Left renal pelvis (tissue), 4 donors: ENCODE measurements around the gene MAP4K4. TPM values are rescaled to one million over a fixed set of nuclear protein-coding genes. Genes with fewer than 3 reads are reported as not detected.
A peak's percentile ranks its signal among the peaks of the same experiment; 100 is the strongest.

Experiments
- DNase-seq, 4 donors: peaks; one replicate each; pipeline ENCODE4 v3.0.0-alpha.2; 2013; ENCODE audit warnings: low read depth in 4 of 4, low spot score in 3 of 4
- polyA plus RNA-seq, 4 donors: library from polyadenylated mRNA; unstranded; fragments of 120-200 nt; gene quantifications; one replicate each; pipeline ENCODE4 v1.2.1, GENCODE V29; 2013; ENCODE audit not compliant: insufficient read length in 4 of 4

The MAP4K4 gene
- polyA plus RNA-seq, 4 donors: 73.6 to 94.1 (median 79.8) TPM

DNA sequence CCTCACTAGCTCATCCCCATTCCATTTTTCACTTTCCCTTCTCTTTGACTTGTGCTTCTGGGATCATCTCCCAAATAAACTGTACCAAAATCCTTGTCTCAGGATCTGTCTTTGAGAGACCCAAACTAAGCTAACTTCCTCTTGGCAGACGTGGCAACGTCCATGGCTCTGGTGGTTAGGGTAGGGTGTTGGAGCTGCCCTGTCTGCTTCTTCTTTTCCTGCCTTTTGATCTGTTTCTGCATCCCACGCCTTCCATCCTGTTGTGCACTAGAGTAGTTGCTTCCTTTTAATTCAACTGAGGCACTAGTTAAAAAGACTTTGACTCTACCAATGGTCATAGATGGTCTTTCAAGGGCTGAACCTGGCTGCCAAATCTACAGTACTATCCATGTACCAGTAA is 5.5 kb upstream of the MAP4K4 start:
- DNase-seq: no peak

DNA sequence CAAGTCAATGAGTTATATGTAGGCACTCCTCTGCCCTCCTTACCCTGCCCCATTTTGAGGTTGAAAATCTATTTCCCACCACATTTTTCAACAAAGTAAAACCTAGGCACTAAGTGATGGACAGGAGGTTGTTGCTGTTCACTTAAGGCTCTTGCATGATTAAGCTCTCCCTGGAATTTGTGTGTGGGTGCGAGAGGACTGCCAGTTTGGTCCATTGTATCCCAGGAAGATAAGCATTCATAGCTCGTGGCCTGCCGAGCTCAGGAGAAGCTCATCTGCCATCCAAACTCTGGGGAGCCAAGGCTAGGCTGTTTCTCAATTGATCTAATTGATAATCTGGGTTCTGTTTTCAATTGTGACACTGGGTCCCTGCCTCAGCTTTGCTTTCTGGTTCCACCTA is 4.7 kb upstream of the MAP4K4 start:
- no peak for DNase-seq

DNA sequence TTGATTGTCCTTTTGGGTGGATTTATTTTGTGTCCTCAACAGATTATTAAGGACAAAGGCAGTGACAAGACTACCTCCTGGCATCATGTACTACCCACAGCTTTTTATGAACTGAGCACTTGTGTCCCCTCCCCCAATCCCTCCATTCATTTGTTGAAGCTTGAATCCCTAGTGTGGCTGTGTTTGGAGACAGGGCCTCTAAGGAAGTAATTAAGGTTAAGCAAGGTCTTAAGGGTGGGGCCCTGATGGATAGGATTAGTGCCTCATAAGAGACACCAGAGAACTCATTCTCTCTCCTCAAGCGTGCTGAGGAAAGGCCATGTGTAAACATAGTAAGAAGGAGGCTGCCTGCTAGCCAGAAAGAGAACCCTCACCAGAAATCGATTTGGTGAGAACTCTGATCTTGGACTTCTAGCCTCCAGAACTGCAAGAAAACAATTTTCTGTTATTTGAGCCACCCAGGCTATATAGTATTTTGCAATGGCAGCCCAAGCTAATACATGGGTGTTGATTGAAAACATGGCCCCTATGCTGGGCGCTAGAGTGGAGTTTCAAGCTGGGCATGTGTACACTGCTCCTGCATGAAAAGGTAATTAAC is 3.4 kb upstream of the MAP4K4 start:
- no peak for DNase-seq

DNA sequence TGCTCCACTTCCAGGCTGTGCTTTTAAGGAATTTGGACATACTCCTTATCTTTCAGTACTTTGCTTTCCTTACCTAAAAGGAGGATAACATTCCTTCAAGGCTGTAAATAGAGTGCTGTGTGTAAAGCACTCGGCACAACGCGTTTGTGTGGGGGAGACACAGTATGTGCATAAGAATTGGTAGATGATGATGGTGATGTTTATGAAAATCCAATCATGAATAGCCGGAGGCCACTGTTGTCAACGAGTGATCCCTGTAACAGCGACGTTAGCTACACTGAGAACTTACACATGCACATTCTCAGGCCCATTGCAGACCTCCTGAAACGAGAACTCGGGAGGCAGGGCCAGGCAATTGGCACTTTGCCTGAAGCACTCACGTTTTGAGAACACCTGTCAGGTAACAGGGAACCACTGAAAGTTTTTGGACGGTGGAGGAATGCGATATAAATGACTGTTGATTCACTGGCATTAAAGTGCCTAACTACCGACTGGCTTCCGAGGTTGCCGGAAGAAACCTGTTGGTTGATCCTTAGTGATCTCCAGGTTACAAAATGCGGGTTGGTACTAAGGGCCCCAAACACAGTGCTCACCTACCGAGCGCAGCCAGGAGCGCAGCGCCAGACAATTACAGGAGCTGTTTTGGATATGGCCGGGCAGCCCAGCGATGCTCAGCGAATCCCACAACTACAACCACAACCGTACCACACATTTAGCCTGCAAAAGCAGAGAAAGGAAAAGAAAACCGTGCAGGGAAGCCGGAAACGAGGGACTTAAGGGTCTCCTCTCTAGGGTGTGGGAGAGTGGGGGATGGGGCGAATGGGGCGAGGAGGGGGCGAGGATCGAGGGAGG is 1.0 kb upstream of the MAP4K4 start:
- no peak for DNase-seq

DNA sequence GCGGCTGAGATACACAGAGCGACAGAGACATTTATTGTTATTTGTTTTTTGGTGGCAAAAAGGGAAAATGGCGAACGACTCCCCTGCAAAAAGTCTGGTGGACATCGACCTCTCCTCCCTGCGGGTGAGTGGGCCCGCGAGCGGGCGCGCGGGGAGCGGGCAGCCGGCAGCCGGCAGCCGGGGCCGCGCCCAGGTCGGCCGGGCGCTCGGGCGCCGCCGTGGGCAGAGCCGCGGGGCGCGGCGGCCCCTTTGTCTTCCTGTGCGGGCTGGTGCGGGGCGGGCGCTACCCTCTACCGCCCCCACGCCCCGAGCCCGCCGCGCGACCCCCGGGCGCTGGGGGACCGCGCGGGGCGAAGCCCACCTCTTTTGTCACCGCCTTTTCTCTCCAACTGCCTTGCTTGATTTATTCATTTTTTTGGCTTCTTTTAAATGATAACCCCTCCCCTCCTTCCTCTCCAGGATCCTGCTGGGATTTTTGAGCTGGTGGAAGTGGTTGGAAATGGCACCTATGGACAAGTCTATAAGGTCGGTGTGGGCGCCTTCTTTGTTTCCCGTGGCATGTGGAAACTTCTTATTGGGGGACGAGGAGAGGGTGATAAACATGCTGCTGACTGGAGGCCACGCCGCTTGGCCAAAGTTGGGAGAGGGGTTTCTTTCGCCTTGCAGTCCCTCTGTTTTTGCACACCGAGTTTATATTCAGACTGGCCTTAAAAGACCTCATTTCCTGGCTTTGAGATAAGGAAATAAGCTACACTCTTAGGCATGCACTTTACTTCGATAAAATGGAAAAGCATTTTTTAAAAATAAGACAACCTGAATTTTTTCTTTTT is 722 bp downstream of the MAP4K4 start:
- DNase-seq: peak in 1 of 4 donors; percentile 24

DNA sequence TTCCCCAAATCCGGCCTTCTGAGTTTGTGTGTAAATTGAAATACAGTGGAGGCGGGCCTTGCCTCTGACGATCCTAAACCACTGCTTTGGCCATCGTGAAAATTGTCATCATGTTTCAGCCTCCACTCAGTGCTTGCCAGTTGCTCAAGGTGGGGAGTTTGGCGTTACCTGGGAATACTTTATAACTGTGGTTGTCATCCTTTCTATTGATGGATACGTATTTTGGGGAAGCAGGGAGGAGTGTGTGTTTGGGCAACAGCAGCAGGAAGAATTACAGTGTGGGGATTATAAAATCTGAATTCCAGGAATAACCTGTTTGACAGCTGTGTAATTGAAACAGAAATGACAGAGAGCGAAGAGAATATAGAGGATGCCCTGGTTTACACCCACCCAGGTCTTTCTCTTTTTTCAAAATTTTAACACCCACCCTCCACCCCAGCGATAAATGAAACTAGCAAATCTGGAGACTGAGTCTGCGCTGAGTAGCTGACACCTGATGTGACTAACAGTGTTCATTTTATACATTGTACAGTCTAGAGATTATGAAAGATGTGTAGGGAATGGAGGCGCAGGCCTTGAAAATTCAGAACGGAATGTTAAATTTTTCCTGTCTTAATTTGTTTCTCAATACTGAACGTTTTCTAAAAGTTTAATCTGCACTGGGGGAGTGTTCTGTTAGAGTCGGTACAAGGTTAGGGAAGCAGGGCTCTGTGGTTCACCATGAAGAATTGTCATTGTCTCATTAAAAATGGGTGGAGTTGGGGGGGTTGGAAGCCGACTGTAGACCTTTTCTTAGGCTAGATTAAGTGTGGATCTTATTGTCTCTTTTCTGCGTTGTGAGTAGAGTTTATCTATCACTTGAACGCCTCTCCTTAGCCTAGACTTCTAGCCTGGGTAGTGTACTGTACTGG is 1.6 kb downstream of the MAP4K4 start:
- no peak for DNase-seq

DNA sequence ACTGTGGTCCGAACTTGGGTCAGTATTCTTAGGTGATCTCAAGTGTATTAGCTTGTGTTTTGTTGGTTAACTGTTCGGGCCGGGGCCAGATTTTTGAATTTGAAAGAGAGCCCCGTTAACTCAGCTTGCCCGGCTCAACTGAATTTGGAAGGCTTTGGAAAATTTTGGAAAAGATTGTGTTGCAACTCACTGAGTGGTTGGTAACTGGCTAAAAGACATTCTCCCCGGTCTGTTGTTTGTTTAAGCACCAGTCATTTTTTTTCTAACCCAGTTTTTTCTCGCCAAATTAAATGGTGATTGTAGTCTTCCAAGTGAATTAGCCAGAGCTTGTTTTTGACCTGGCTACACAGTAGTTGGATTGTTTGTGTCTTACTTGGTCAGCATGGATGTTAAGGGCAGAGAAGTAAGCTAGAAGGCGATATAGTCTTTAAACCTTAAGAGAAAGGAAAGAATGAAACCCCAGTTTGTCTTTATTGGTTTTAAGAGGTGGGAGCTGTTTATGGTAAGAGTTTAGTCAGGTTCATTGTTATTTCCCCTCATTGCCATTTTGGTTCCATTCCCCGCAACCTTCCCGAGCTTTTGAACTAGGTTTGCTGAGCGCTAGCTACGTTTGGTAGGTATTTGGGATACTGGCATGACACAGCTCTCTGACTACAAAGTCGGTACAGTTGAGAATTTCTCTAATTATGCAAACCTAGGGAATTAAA is 2.4 kb downstream of the MAP4K4 start:
- DNase-seq: no peak

DNA sequence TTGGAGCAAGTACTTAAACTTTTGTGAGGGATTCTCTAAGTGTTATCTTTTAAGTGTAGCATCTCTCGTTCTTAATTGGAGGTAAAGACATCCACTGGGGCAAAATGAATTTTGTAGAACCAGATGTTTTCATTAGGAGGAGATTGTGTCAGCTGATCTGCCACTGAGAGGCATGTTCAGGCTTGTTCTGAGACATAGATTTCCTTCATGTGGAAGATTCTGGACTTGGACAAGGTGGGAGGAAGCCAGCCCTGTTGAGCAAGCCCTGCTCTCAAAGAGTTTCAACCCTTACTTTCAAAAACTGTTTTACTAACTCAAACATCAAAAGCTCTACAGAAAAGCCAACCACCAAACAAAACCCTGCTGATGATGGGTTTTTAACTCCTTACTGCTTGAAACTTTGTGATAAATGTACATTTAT is 6.5 kb downstream of the MAP4K4 start:
- DNase-seq: no peak

DNA sequence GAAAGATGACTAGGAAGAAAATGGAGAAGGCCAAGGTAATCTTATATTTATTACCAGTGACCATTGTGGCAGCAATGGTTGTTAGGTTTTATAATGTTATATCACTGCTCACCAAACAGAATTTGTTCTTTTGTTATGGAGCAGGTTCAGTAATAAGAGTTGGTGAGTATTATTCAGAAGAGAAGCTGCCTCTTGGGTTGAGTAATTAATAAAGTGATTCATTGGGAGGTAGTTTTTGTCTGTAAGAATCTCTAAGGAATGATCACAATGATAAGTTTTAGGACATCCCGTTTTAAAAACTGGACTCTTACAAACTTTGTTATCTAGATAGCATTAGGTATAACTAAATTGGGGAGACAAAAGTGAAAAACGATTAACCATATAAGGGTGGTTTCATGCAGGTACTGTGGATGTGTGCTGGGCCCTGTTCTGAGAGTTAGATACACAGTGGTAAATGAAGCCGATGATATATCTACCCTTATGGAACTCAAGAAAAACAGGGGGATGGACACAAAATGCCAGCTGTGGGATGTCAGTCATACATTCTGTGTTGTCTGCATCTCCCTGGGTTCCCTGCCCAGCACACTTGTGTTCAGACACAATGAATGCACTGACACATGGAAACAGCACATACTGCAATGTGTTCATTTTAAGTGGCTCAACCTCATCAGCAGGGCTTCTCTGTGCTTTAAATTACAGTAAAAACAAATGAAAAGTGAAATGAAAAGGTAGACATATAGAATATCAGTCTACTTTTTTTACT is 7.5 kb downstream of the MAP4K4 start:
- no peak for DNase-seq

DNA sequence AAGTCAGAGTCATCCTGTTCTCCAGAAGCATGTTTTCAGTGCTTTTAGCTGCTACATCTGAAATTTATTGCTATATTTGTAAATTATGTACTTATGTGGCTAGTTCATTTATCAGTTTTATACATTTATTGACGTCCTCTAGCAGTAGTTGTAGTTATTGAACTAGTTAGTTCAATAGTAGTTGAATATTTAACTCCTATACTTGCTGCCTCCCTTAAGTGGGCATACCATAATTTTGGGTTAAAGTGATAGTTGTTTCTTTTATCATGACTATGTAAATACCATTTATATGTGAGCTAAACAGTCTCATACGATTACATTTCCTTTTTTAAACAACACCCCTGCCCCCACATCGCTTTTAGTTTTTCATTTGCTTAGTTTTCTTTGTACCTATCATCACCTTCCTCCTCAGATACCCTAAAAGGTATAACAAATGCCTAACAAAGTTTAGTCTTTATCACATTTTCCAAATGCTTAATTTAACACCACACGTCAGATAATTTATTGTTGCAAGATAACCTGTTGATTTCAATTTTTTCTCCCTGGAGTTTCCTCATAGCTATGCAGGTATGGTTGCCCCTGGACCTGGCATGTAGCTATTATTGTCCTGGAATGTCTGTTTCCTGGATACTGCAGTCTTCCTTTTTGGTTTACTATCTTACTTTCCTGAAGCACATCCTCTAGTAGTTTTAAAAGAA is 8.8 kb downstream of the MAP4K4 start:
- DNase-seq: no peak

DNA sequence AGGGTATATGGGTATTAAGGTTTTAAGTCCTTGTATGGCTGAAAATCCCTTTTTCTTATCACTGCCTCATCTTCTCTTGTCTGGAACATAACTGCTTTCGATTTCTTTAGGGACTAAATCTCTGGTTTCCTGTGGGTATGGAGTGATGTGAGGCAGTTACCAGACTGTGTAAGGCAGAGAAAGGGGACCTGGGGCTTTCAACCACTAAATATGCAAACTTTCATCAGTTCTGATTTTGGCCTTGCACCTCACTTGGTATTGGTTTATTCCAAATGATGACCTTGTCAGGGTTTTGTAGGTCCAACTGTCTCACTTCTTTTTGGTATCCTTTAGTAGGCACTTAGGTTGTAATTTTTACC is 9.3 kb downstream of the MAP4K4 start:
- DNase-seq: no peak

DNA sequence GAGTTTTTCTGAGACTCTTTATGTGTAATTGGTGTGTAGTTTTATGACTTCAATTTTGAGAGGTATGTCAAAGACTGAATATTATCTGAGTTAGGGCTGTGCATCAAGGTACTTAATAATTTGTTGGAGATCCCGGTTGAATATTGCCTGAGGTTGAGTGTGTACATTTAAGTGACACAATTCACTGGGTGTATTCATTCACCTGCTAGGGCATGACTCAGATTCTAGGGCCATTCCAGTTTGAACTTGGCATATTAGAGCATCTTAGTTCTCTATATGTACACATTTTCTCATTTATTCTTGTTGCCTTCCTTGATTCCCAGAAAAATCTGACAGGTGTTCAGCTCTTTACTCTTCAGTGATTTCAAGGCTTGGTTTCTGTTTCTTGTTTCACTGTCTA is 12.5 kb downstream of the MAP4K4 start:
- no peak for DNase-seq

DNA sequence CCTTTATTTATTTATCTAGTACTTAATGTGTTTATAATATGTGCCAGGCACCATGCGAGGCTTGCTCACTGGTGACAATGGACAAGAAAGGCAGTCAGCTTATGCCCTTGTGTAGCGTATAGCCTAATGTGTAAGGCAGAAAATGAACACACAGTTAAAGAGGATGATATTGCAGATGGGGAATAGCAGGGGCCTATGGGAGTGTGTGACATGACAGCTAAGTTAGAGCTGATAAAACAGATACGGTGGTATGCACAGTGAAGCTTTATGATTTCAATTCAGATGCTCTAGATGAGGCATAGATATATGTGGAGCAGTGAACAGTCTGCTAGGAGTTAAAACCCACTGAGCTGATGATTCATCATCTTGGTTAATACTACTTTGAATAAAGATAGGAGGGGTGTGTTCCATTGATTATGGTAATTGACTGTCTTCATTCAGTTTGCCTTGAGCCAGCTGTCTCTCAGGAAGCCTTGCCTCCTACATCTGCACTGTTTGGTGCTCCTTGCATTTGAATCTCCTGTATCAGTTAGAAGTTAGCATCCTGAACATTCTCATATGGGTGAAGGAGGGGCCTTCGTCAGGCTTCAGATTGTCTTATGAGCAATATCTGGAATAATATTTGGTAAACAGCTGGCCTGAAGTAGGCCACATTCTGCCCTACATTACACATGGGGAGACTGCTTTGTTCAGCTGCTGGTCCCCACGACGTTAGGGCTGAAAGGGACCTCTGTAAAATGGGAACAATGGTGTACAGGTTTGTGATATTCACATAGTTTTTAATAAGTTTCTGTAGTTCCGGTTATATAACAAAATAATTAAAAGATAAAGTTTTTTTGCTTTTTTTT is 13.2 kb downstream of the MAP4K4 start:
- DNase-seq: no peak

DNA sequence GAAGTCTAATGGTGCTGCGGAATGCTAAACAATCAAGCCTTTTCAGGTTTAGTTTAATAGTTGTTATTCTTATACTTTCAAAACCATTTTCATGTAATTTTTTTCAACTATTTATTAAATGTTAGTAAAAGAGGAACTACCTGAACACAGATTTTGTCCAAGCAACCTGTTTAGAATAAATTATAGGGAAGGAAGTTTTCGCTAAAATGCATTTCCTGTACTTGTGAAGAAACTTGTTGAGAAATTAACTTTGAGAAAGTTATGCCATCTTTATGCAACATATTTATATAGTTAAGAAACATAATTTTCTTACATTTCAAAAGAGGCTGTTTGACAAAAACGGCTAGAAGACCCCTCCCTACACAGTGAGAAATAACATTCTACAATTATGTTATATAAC is 16.6 kb downstream of the MAP4K4 start:
- no peak for DNase-seq

DNA sequence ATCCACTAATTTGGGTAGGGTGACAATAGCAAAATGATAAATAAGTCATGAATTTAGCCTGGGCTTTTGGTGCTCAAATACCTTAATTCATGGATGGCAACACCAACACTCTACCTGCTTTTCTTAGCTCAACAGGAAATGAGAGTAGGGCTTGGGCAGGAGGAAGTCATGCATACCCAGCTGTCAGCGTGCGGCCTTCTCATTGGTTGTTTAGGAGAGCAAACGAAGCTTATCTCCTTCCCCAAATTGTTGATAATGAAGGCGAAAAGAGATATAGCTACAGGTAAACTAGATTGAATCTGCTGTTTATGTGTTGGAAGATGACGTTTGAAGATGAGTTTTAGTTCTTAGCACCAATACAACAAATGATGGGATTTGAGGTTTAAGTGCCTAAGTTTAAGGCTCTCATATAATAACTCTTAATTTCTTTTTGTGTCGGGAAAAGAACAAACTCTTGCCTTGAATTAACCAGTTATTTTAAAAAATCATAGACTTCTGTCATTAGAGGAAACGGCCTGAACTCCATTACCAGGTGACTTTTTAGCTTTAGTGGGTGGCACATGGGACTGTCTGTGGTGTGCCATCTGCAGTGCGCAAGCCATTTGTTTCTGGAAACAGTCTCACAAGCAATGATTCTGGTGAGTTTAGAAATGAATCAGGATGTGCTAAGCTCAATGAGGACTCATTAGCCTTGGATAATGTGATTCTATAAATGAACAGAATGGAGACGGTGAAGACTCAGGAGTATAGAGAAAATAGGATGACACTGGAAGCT is 19.8 kb downstream of the MAP4K4 start:
- DNase-seq: no peak

DNA sequence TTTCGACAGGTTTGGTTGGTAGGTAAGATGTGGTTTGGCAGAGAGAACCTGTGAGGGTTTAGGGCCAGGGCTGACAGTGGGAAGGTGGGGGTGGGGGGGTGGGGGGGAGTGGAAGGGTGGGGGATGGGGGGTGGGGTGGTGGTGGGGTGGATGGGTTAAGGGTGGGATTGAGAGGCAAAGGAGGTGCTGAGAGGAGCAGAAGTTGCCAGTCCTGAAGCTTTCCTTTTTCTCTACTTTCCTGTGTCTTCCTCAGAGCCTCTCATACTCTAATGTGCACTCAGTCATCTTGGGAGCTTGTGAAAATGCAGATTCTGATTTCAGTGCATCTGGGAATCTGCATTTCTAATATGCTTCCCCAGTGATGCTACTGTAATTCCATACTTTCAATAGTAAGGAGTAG is 21.0 kb downstream of the MAP4K4 start:
- no peak for DNase-seq

DNA sequence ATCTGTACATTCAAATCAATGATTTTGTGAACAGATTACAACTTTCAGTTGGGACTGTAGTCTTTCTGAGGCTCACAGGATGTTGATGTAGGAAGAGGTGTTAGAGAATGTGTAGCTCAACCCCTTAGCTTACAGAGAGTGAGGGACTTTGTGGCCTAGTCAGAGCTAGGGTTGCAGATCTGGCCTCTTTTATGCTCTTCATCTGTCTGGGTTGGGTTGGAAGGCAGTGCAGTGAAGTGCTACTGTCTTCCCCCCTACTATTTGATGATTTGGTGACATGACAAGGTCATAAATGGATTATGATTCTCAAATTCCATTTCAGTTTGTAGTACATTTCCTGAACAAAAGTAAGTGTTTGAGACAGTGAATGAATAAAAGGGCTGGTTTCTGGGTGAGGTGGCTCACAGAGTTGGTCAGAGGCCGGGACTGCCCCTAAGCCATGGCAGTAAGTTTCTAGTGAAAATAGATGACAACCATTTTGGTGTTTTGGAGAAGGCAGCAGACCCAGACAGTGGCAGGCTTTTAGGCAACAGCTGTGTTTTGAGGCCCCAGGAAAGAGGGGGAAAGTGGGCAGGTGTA is 21.6 kb downstream of the MAP4K4 start:
- DNase-seq: no peak
